ENCODE measurements around the gene SNX1.
A peak's percentile ranks its signal among the peaks of the same experiment; 100 is the strongest.

GRCh38 chr15:64050281-64051092, 45.3 kb upstream of the SNX1 start:
- TF ChIP-seq CTCF (IDR thresholded peaks at IDR 0.05) (no peak), JUN (IDR thresholded peaks at IDR 0.05) (0 out of 5 replicates have a peak, but pooled peaks of 1 of the 2 experiments have one; percentile 31), EP300 (IDR thresholded peaks at IDR 0.05) (no peak), POLR2A (IDR thresholded peaks at IDR 0.05; ENCODE audit: low read length) (no peak), MYC (IDR thresholded peaks at IDR 0.05; ENCODE audit: borderline replicate concordance, low read length) (no peak), MAX (IDR thresholded peaks at IDR 0.05) (0 out of 2 replicates have a peak, but pooled peaks have one; percentile 40), KDM5A (IDR thresholded peaks at IDR 0.05) (no peak), FOSL2 (IDR thresholded peaks at IDR 0.05) (no peak), FOSL2 (CRISPR knock-in tag; IDR thresholded peaks at IDR 0.05) (0 out of 2 replicates have a peak, but pooled peaks have one; percentile 12), CBX8 (IDR thresholded peaks at IDR 0.05) (no peak), KDM1A (IDR thresholded peaks at IDR 0.05; ENCODE audit: low read depth) (no peak), RAD21 (conservative IDR thresholded peaks at IDR 0.05 in 1 of 2, IDR thresholded peaks at IDR 0.05 in 1 of 2) (0 out of 5 replicates have a peak, but pooled peaks of 1 of the 2 experiments have one; percentile 11)

All from A549 (cell line).